HT1080 (cell line): Measurements from ENCODE around the gene PRPF19. TPM values are rescaled to one million over a fixed set of nuclear protein-coding genes. Genes with fewer than 3 reads are reported as not detected.

Source experiments
- DNase-seq: peaks from one replicate; pipeline ENCODE4 v3.0.0-alpha.2; 2015; ENCODE audit warnings: low read depth
- total RNA-seq: library from RNA; depleted of rRNA; stranded (reverse); fragments of >200 nt; shearing (Covaris generic); gene quantifications from 2 replicates; pipeline ENCODE4 v1.2.3, GENCODE V29; 2014

The PRPF19 gene
- total RNA-seq, 1 experiment from 2014 or later = 250 TPM

DNA sequence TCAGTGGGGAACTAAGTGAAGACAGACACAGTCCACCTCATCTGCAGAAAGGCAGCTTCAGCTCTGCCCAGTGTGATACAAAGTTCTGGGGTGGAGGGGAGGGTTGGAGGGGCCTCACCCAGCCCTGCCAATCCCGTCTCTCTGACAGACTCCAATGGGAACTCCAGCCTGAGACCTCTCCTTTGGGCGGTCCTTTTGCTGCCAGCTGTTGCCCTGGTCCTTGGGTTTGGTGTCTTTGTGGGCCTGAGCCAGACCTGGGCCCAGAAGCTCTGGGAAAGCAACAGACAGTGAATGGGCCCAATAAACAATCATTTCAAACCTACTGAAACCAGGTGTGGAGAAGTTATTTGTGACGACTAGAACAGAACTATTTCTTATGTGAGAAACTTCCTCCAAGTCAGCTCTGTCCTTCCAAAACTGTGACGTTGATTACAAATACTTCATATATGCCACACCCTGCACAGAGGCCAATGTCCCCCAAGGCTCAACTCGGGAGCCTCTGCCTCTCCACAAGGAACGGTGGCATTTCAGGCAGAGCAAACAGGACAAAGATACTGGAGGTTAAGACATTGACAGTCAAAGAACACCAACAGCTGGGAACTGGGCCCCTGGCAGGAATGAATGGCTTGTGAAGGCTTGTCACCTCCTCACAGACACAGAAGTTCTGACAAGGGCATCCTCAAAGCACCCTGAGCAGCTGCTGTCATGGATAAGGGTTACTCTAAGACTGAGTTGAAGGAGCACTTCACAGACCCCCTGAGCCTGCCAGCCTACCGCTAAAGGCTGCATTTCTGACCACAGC is 30.8 kb downstream of the PRPF19 start:
- DNase-seq = no peak

DNA sequence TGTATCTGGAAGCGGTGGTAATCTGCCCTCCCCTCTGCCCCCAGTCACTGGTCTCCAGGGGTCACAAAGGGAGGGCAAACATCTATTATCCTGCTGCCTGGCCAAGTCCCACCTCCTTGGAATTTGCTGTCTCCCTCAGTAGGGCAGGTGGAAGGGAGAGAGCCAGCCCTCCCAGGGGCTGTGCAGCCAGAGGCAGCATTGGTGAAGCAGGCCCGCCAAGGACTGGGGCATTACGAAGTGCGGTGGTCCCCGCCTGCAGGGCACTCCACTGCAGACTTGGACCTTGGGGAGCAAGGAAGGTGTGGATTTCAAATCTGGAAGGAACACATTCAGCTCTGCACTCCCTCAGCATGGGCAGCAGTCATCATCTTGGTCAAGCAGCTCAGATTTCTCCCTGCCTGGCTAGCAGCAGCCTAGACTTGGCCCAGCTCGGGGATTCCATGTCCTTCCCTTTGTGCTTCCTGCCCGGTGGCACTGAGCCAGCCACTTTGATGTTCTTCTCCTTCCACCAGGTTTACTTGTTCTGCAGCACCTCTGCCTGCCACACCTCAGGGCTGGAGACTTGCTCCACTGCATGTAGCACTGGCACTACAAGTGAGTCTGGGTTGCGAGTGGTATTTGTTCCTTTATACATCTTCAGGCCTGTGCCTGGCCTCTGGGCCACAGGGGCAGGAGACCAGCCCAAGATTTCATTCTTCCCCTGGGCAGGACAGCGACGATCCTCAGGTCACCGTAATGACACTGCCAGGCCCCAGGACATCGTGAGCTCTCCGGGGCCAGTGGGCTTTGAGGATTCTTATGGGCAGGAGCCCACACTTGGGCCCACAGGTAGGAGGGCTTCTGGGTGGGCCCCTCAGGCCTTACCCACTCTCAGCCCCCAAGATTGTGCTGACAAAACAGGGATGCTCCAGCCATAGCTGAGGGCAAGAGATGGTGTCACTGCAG is 31.7 kb downstream of the PRPF19 start:
- DNase-seq = no peak

DNA sequence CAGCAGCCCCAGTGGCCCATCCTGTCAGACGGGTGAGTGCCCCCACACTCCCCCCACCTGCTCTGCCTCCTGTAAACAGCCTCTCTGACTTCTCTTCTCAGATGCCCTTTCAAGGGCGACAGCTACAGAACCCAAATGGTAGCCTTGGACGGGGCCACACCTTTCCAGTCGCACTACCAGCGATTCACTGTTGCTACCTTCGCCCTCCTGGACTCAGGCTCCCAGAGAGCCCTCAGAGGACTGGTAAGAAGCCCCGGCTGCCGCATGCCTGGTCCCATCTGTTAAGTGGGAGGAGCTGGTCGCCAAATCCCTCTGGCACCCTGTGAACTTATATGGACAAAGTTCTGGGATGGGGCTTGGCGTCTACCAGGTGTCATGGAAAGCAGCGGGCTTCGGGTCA is 32.9 kb downstream of the PRPF19 start:
- no peak for DNase-seq

DNA sequence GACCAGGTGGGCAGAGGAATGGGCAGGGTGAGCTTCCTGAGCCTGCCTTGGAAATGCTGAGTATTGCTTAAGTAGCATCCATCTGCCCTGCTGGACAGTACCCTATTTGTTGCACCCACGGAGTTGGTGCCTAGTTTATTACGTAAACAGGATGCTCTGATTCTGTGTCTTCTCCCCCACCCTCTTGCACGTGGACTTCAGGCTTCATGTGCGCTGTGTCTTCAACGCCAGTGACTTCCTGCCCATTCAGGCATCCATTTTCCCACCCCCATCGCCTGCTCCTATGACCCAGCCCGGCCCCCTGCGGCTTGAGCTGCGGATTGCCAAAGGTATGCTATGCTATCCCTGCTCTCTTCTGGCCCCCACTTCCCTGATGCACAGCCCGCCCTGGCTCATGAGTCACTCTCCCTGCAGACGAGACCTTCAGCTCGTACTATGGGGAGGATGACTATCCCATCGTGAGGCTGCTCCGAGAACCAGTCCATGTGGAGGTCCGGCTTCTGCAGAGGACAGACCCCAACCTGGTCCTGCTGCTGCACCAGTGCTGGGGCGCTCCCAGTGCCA is 33.3 kb downstream of the PRPF19 start:
- peak; percentile 95 for DNase-seq

DNA sequence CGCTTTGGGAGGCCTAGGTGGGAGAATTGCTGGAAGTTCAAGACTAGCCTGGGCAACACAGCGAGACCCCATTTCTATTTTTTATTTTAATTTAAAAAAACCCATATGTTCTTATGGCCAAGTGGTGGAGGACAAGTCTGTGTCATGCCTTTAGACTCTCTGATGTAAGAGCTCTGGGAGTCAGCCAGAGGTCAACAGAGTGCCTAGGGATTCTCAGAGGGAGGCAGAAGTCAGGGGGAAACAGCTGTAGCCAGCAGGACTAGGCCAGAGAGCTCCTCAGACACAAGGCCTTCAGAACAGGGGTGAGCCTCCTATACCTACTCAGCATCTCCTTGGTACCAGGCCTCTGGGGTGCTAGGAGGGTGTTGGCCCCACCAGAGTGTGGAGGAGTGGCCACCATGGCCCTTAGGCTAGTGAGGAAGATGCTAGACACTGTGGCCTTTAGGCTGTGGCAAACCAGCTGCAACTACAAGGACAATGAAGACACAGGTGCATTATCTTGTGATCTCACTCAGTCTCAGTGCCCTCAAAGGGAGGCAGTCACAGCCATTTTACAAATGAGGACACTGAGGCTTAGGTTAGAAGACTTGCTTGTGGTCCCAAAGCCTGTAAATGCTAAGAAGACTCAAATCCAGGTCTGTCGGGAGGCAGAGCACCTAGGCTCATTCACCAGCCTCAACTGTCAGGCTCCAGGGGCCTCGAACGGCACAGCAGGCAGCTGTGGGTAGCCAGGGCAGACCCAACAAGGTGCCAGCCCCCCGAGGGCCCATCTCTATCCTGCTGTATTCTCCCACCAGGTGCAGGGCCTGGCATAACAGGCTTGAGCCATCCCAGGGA is 34.0 kb downstream of the PRPF19 start:
- peak; percentile 58 for DNase-seq

DNA sequence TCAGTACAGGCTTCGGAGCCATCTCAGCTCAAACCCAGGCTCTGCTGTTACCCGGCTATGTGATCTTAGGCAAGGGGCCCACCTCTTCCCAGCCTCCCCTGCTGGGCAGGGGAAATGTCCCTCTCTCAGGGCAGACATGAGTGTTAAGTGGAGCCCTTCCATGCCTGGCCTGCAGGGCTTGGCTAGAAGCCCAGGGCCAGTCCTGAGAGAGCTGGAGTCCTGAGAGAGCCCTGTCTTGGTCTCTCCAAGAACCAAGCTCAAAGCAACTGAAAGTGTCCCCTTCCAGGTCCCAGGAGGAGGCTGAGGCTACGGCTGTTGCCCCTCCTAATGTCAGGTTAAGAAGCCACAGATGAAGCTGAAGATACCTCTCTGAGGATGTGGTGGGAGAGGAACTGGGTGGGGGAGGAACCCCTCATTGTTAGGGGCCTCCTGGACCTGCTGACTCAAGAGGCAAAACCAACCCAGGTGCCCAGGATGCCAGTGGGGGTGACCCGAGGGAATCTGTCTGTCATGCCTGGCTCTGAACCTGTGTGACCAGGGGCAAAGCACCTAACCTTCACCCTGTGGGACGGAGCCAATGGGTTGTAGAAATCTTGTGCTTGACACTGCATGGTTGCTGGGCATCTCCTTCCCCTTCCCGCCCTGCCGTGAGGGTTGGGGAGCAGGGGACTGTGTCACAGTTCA is 34.9 kb downstream of the PRPF19 start:
- DNase-seq = no peak

DNA sequence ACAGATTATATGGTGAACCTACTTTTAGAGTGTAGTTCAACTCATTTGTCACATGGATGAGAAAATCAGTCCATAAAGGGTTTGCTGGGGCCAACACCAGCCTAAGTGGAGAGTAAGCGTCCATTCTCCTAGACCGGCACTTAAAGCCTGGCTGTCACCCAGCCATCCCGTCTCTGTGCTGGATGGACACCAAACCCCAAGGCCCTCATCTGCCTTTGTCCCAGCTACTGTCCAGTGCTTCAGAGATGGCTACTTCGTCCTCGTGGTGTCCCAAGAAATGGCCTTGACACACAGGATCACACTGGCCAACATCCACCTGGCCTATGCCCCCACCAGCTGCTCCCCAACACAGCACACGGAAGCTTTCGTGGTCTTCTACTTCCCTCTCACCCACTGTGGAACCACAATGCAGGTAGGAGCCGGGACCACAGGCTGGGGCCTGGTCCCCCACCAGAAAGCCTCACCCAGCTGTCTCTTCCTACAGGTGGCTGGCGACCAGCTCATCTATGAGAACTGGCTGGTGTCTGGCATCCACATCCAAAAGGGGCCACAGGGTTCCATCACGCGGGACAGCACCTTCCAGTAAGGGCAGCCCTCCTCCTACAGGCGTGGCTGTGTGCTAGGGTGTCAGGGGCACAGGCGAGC is 35.5 kb downstream of the PRPF19 start:
- no peak for DNase-seq

DNA sequence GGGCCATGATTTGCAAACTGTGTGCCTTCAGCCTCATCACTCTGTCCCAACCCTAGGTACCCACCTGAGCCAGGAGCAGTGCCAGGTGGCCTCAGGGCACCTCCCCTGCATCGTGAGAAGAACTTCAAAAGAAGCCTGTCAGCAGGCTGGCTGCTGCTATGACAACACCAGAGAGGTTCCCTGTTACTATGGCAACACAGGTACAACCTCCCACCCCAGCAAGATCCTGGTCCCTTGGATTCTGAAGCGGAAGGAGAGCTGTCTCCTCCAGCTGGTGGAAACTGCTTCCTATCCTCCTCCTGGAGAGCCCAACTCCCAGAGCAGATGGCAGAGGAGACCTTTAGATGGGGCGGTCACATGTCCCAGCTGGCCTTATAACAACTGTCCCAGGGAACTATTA is 36.1 kb downstream of the PRPF19 start:
- DNase-seq = no peak

DNA sequence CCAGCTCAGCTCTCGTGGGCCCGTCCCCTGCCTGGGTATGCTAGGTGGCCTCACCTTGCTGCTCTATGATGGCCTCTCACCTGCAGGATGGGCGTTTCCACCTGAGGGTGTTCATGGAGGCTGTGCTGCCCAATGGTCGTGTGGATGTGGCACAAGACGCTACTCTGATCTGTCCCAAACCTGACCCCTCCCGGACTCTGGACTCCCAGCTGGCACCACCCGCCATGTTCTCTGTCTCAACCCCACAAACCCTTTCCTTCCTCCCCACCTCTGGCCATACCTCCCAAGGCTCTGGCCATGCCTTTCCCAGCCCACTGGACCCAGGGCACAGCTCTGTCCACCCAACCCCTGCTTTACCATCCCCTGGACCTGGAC is 36.9 kb downstream of the PRPF19 start:
- no peak for DNase-seq

DNA sequence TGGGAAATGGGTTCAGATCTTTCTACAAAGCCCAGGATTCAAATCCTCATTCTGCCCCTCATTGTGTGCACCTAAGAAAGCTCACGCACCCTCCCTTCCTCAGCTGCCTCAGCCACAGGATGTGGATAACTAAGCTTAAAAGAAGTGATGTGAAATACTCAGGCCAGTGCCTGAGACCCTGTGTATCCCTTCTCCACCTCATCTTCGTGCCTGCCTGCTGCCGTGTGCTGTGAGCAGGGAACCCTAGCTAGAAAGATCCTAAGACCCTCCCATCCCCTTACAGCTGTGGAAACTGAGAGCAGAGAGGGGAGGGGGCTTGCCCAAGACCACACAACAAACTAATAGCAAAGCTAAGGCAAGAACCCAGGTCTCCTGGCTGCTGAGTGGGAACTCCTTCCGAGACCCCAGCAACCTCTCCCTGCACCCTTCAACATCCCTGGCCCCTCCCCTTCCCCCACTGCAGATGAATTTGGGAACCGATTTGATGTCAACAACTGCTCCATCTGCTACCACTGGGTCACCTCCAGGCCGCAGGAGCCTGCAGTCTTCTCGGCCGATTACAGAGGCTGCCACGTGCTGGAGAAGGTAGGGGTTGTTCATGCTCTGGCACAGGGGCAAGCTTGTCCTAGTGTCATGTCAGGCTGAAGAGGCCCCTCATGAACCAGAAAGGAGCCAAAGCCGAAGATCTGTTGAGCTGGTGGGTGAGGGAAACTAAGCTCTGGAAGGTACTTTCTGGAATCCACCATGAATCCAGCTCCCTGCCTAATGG is 37.5 kb downstream of the PRPF19 start:
- no peak for DNase-seq

DNA sequence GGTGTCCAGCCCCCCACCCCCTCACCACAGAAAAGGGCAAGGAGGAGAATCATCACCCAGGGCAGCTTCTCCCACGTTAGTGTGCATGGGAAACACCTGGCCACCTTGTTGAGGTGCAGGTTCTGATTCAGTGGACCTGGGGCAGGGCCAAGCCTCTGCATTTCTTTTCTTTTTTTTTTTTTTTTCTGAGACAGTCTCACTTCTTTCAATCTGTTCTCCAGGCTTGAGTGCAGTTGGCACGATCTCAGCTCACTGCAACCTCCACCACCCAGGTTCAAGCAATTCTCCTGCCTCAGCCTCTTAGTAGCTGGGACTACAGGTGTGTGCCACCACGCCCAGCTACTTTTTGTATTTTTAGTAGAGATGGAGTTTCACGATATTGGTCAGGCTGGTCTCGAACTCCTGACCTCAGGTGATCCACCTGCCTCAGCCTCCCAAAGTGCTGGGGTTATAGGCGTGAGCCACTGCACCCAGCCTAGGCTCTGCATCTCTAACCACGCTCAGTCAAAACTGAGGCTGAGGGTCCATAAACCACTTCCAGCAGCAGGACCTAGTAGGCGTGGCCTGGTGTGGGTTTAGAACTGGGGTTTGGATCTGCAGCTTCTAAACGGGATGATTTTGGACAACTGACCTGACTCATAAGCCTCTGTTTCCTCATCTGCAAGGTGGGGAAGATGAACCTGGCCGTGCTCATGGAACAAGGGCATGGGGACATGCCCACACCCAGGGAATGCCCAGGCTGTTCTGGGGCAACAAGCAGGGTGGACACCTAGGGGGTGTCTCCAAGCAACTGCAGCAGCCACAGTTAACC is 38.3 kb downstream of the PRPF19 start:
- no peak for DNase-seq

DNA sequence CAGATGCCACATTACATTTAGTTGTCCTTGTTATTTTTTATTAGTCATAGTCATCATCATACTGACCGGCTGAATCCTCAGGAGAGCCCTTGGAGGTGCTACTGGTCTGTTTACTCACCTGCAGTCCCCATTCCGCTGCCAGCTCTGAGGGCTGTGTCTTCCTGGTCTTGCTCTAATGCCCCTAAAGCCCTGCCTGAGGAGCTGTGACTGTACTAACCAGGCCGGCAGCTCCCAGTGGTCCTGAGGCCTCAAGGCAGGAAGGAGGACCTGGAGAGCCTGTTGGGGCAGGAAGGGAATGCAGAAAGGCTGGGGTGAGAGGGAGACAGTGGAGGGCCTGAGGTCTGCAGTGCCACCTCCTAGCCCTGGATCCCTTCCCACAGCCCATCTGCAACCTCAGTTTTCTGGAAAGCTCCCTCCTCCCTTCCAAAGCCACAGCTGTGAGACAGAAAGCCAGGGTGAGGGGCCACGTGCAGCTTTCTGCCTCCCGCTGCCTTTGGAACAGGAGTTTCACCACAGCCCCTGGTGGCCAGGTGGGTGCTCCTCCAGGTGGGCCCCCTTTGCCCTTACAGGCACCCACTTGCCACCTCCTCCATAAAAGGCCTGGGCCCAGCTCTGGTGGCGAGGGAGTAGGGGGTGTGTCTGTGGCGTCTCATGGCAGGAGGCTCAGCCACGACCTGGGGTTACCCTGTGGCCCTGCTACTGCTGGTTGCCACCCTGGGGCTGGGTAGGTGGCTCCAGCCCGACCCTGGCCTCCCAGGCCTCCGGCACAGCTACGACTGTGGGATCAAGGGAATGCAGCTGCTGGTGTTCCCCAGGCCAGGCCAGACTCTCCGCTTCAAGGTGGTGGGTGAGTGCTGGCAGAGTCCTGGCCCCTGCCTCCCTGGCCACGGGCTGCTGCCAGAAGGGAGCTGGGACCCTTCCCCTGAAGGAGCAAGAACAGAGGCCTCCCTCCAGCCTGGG is 39.2 kb downstream of the PRPF19 start, which contains the start of gene ZP1:
Gene ZP1 (plus strand): TSS at position 632 of the 960 bp plus-strand sequence. CDS start 20 bp downstream, at position 652.
- no peak for DNase-seq

DNA sequence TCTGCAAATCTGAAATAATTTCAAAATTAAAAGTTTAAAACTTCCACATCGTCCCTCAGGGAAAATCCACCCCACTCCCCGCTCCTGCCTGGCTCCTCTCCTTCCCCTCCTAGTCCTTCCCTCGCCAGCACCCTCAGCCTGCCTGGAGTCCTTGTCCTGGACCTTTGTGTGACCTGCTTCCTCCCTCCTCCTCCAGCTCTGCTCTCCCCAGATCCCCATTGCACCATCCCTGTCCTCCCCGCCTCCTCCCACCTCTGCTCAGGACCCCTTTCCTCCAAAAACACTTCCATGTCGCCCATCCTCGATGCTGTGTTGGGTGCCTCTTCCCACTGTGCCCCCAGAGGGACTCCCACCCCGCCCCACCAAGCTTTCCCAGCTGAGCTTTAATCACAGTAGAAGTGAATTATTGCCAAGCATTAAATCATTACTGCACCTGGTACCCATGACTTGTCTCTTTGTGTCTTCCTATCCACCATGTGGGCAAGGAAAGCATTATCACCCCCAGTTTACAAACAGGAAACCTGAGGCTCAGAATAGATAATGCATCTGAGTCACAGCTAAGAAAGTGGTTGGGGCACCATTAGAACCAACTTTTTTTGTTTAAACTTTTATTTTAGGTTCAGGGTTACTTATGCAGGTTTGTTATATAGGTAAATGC is 41.4 kb downstream of the PRPF19 start:
- DNase-seq = no peak

DNA sequence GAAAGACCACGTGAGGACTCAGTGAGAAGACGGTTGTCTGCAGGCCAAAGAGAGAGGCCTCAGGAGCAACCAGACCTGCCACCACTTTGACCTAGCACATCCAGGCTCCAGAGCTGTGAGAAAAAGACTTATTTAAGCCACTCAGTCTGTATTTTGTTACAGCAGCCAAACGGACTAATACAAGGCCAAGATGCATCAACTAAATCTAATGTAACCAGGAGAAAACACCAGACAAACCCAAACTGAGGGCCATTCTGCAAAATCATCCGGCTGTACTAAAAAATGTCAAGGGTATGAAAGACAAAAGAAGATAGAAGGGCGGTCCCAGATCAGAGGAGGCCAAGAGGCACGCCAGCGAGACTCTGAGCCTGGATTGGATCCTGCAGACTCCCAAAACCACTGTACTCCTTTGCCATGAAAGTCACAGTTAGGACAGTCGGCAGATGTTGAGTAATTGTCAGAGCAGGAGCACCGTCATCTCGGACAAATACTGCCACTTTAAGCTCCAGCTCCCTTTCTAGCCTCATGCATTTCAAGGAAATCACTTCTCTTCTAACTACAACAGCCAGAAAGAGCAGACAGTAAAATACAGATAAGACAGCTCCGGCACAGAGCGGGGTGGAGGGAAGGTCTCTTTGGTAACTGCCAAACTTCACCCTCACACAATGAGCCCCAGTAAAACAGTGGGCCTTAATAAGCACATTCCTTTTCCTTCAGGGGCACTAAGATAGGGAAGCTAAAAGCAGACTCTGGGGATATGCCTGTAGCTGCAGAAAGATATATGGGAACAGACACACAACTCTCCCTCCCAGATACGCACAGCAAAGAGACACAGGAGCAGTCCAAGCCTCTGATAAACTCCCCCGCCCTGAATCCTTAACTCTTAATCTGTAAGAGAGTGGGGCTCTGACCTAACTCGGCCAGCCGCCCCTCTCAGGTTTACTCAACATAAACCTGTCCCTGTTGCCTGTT is 42.5 kb downstream of the PRPF19 start:
- no peak for DNase-seq

DNA sequence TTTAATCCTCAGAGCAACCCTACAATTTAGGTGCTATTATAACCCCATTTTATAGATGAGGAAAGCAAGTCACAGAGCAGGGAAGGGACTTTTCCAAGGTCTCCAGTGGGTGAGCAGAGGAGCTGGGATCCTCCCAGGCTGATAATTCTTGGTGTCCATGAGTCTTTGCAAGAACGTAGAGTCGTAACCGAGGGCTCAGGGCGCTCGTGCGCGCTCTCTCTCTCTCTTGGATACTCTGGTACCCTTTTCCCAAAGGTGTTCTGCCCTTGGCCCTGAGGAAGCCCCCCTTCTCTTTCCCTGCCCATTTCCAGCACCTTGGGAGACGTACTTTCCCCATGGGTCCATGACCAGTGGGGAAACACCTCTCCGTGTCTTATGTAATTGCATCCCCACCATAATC is 44.2 kb downstream of the PRPF19 start:
- no peak for DNase-seq
